ENCODE results near the gene SPTBN1.

The SPTBN1 gene

GRCh38 chr2:54634564-54635511 lies 178.7 kb downstream of the SPTBN1 start:
- DNase-seq (ENCODE audit: low read depth) = no peak
- no peak for TF ChIP-seq CTCF (IDR thresholded peaks at IDR 0.05; ENCODE audit: control insufficient read depth, insufficient read depth, low read depth, low read length, missing control alignments)
- H3K4me3 ChIP-seq (ENCODE audit: control insufficient read depth, low read depth, low read length) = no peak overlapping the region; the same call in none of the 2 replicates

- no peak for DNase-seq (ENCODE audit: low read depth)
Measured at GRCh38 chr2:54635554-54636152, 179.5 kb downstream of the SPTBN1 start.

GRCh38 chr2:54636415-54637139 lies 180.4 kb downstream of the SPTBN1 start:
- no peak for DNase-seq (ENCODE audit: low read depth)
- no peak overlapping the region for H3K4me3 ChIP-seq (ENCODE audit: control insufficient read depth, low read depth, low read length)
- TF ChIP-seq CTCF (IDR thresholded peaks at IDR 0.05; ENCODE audit: control insufficient read depth, insufficient read depth, low read depth, low read length, missing control alignments) = no peak

More at GRCh38 chr2:54635554-54636152, 179.5 kb downstream of the SPTBN1 start:
- no peak for TF ChIP-seq CTCF (IDR thresholded peaks at IDR 0.05; ENCODE audit: control insufficient read depth, insufficient read depth, low read depth, low read length, missing control alignments)
- no peak overlapping the region; the same call in none of the 2 replicates for H3K4me3 ChIP-seq (ENCODE audit: control insufficient read depth, low read depth, low read length)

GRCh38 chr2:54638103-54638502 lies 182.0 kb downstream of the SPTBN1 start:
- no peak for DNase-seq (ENCODE audit: low read depth)
- TF ChIP-seq CTCF (IDR thresholded peaks at IDR 0.05; ENCODE audit: control insufficient read depth, insufficient read depth, low read depth, low read length, missing control alignments) = no peak
- H3K4me3 ChIP-seq (ENCODE audit: control insufficient read depth, low read depth, low read length) = no peak overlapping the region

GRCh38 chr2:54638774-54639187 lies 182.7 kb downstream of the SPTBN1 start:
- H3K4me3 ChIP-seq (ENCODE audit: control insufficient read depth, low read depth, low read length) = no peak overlapping the region
- no peak for DNase-seq (ENCODE audit: low read depth)
- TF ChIP-seq CTCF (IDR thresholded peaks at IDR 0.05; ENCODE audit: control insufficient read depth, insufficient read depth, low read depth, low read length, missing control alignments) = no peak

GRCh38 chr2:54639609-54640008 lies 183.5 kb downstream of the SPTBN1 start:
- no peak for DNase-seq (ENCODE audit: low read depth)

More at GRCh38 chr2:54639609-54640008, 183.5 kb downstream of the SPTBN1 start:
- H3K4me3 ChIP-seq (ENCODE audit: control insufficient read depth, low read depth, low read length) = no peak overlapping the region
- TF ChIP-seq CTCF (IDR thresholded peaks at IDR 0.05; ENCODE audit: control insufficient read depth, insufficient read depth, low read depth, low read length, missing control alignments) = no peak
